HG03558 (cell line): Measurements from ENCODE around the gene PPM1N.

ENCODE experiments used
- ATAC-seq: cut with Tn5 transposase; IDR thresholded peaks from one replicate; pipeline ENCODE4 v1.9.1; 2021; ENCODE audit warnings: moderate number of reproducible peaks; ENCODE audit not compliant: unreplicated experiment; ENCODE audit errors: extremely low read depth

The PPM1N gene

DNA sequence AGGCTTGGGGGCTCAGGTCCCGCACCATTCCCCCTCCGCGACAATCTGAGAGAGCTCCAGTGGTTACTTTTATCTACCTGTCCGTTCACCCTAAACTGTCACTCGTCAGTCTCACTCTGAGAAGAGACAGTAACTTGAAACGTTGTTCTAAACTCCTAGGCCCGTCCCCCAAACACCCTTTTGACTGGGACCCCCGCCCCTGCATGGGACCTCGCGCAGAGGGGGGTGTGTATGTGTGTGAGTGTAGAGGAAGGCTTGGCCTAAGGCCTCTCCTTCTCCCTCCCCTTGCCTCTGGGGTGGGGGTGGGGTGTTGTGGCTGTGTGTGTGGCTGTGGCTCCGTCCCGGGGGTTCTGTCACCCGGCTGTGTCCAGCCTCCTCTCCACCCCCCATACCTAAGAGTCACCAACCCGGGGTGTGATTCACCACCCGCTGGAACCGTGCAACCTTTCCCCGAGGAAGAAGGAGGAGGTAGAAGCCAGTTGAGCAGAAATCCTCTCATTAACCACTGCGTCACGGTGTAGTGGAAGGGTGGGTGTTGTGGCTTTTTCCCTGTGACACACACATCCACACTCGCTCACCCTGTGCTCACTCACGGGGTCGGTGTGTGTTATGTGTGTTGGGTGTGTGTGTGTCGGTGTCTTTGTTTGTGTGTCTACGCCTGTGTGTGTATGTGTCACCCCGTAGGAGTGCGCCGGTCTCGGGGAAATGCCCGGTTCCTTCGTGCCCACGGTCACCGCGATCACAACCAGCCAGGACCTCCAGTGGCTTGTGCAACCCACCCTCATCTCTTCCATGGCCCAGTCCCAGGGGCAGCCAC, 28.1 kb upstream of the PPM1N start:
- ATAC-seq: no peak

DNA sequence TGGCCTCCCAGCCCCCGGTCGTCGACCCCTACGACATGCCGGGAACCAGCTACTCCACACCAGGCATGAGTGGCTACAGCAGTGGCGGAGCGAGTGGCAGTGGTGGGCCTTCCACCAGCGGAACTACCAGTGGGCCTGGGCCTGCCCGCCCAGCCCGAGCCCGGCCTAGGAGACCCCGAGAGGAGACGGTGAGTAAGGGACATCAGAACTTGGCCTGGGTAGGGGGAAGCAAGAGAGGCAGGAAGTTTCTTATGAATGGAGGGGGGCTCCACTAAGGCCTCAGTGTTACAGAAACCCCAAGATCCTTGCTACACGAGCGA, 27.5 kb upstream of the PPM1N start:
- no peak for ATAC-seq

DNA sequence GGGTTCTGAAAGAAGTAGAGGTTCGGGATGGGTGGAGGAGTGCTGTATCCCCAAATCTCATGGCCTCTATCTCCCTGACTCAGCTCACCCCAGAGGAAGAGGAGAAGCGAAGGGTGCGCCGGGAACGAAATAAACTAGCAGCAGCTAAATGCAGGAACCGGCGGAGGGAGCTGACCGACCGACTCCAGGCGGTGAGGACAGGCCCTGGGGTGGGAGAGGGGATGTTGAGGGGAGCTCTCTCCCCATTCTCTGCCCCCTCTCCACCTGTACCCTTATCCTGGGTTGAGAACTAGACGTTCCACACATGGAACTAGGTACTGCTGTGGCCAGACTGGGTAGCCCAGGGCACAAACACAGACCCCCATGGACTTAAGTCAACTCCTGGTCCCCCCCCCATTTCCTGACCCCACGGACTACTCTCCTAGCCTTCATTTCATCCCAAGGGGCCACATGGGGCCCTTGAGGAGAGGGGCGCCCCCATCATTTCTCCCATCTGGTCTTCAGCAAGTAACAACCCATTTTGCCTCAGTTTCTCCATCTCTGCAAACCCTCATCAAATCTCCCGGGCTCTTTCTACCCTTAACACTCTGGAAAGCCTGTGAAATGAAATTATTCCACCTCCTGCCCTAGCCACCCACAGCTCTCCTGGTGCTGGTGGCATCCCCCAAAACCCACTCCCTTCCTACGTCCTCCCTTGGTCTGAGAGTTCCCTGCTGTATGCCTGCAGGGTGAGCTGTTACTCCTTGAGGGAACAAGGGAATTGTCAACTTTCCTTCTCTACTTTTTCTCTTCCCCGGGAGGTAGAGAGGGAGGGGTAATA, 26.9 kb upstream of the PPM1N start:
- ATAC-seq: no peak

DNA sequence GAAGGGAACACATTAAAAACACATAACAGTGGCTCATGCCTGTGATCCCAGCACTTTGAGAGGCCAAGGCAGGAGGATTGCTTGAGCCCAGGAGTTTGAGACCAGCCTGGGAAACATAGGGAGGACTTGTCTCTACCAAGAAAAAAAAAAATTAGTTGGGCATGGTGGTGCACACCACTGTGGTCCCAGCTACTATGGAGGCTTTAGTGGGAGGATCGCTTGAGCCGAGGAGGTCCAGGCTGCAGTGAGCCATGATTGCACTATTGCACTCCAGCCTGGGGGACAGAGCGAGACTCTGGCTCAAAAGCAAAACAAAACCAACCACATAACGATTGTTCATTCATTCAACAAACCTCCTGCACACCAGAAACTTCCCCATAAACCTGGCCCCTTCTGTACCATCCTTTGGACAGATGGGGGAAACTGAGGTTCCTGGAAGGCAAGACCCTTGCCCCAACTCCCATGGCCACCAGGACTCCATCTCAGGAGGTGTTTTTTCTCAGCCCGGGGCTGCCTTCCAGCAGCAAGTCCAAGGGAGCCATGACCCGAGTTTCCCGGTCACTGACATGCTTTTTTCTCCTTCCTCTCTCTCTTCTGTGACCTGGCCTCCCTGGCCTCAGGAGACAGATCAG, 26.2 kb upstream of the PPM1N start:
- ATAC-seq: no peak

DNA sequence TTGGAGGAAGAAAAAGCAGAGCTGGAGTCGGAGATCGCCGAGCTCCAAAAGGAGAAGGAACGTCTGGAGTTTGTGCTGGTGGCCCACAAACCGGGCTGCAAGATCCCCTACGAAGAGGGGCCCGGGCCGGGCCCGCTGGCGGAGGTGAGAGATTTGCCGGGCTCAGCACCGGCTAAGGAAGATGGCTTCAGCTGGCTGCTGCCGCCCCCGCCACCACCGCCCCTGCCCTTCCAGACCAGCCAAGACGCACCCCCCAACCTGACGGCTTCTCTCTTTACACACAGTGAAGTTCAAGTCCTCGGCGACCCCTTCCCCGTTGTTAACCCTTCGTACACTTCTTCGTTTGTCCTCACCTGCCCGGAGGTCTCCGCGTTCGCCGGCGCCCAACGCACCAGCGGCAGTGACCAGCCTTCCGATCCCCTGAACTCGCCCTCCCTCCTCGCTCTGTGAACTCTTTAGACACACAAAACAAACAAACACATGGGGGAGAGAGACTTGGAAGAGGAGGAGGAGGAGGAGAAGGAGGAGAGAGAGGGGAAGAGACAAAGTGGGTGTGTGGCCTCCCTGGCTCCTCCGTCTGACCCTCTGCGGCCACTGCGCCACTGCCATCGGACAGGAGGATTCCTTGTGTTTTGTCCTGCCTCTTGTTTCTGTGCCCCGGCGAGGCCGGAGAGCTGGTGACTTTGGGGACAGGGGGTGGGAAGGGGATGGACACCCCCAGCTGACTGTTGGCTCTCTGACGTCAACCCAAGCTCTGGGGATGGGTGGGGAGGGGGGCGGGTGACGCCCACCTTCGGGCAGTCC, 25.5 kb upstream of the PPM1N start:
- no peak for ATAC-seq

DNA sequence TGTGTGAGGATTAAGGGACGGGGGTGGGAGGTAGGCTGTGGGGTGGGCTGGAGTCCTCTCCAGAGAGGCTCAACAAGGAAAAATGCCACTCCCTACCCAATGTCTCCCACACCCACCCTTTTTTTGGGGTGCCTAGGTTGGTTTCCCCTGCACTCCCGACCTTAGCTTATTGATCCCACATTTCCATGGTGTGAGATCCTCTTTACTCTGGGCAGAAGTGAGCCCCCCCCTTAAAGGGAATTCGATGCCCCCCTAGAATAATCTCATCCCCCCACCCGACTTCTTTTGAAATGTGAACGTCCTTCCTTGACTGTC, 24.9 kb upstream of the PPM1N start:
- ATAC-seq: no peak

DNA sequence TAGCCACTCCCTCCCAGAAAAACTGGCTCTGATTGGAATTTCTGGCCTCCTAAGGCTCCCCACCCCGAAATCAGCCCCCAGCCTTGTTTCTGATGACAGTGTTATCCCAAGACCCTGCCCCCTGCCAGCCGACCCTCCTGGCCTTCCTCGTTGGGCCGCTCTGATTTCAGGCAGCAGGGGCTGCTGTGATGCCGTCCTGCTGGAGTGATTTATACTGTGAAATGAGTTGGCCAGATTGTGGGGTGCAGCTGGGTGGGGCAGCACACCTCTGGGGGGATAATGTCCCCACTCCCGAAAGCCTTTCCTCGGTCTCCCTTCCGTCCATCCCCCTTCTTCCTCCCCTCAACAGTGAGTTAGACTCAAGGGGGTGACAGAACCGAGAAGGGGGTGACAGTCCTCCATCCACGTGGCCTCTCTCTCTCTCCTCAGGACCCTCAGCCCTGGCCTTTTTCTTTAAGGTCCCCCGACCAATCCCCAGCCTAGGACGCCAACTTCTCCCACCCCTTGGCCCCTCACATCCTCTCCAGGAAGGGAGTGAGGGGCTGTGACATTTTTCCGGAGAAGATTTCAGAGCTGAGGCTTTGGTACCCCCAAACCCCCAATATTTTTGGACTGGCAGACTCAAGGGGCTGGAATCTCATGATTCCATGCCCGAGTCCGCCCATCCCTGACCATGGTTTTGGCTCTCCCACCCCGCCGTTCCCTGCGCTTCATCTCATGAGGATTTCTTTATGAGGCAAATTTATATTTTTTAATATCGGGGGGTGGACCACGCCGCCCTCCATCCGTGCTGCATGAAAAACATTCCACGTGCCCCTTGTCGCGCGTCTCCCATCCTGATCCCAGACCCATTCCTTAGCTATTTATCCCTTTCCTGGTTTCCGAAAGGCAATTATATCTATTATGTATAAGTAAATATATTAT, 24.3 kb upstream of the PPM1N start:
- ATAC-seq: no peak

DNA sequence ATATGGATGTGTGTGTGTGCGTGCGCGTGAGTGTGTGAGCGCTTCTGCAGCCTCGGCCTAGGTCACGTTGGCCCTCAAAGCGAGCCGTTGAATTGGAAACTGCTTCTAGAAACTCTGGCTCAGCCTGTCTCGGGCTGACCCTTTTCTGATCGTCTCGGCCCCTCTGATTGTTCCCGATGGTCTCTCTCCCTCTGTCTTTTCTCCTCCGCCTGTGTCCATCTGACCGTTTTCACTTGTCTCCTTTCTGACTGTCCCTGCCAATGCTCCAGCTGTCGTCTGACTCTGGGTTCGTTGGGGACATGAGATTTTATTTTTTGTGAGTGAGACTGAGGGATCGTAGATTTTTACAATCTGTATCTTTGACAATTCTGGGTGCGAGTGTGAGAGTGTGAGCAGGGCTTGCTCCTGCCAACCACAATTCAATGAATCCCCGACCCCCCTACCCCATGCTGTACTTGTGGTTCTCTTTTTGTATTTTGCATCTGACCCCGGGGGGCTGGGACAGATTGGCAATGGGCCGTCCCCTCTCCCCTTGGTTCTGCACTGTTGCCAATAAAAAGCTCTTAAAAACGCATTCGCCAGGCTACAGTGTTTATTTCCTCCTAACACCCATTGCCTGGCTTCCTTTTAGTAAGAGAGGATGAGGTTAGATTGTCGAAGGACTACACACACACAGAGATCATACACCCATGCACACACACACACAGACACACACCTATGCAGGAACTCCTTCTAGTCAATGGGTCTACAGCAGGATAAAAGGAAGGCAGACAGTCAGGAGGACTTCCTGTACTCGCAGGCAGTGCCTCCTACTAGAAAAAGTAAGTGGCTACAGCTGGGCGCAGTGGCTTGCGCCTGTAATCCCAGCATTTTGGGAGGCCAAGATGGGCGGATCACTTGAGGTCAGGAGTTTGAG, 23.4 kb upstream of the PPM1N start:
- no peak for ATAC-seq

DNA sequence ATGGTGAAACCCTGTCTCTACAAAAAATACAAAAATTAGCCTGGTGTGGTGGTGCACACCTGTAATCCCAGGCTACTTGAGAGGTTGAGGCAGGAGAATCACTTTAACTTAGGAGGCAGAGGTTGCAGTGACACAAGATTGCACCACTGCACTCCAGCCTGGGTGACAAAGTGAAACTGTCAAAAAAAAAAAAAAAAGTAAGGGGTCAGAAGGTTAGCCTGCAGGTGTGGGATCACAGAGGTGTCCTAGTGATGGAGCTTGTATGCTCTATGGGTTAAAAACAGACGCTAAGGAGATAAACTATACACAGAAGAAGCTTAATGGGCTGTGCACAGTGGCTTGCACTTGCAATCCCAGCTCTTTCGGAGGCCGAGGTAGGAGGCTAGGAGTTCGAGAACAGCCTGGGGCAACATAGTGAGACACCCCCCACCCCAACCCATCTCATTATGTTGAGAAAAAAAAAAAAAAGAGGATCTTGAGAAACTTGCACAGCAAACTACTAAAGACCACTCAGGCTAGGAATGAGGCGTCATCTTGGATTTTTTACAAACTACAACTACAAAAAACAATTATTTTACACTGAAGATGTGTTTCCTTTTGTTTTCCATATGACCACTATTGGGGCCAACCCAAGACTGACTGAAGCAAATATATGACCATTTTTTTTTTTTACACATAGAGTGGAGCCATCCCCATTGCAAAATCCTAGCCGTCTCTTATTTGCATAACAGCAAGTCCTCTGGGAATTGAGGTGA, 22.5 kb upstream of the PPM1N start:
- ATAC-seq: no peak

DNA sequence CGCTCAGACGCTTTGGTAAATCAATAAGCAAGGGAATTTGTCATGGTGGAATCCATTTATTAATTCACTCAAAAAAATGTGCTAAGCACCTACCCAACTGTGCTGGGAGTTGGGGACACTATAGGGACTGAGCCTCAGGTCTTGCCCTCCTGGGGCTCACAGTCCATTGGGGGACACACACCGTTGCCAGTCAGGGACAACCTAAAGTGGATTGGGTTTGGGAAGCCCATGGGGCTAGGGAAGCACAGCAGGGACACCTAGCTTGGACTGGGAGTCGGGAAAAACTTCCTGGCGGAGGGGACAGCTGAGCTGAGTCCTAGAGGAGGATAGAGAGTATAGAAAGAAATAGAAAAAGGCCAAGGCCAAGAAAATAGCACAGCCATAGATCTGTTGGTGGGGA, 21.9 kb upstream of the PPM1N start:
- no peak for ATAC-seq

DNA sequence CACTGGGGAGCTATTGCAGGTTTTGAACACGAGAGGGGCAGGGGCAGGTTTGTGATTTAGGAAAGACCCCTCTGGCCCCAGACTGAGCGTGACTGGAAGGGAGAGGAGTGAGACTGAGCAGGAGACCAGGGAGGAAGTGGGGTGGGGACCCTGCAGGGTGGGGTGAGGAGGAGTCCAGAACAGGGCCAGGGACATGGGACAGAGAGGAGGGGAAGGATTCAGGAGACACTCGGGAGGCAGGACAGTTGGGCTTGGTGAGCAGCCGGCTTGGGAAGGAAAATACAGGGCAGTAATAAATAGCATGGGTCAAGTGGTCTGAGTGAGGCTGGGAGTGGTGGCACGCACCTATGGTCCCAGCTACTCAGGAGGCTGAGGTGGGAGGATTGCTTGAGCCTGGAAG, 21.1 kb upstream of the PPM1N start:
- no peak for ATAC-seq

DNA sequence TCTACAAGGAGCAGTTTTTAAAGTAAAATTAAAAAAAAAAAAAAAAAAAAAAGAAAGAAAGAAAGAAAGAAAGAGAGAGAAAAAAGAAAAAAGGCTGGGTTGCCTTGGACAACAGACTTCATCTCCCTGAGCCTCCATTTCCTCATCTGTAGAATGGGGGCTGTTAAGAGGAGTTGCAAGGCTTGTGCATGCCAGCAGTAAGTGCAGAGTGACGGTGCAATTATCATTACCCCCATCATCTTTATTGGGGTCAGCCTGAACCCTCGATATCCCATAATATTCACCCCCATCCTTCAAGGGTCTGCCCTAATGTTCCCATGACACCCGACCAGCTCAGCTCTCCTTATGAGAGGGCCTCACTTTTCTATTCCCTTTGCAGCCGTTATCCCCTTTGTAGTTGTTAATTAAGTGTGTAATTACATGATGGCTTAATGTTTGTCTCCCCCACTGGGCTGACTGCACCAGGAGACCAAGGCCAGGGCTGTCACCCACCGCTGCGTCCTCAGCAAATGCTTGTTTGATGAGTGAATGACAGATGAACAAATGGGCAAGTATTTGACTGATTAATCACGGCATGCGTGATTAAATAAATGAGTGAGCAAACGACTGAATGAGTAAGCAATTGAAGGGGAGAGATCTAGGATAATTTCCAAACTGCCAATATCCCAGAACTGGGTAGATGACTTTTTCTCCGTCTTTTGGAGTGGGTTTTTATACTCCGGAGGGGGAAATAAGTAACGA, 20.4 kb upstream of the PPM1N start:
- no peak for ATAC-seq

DNA sequence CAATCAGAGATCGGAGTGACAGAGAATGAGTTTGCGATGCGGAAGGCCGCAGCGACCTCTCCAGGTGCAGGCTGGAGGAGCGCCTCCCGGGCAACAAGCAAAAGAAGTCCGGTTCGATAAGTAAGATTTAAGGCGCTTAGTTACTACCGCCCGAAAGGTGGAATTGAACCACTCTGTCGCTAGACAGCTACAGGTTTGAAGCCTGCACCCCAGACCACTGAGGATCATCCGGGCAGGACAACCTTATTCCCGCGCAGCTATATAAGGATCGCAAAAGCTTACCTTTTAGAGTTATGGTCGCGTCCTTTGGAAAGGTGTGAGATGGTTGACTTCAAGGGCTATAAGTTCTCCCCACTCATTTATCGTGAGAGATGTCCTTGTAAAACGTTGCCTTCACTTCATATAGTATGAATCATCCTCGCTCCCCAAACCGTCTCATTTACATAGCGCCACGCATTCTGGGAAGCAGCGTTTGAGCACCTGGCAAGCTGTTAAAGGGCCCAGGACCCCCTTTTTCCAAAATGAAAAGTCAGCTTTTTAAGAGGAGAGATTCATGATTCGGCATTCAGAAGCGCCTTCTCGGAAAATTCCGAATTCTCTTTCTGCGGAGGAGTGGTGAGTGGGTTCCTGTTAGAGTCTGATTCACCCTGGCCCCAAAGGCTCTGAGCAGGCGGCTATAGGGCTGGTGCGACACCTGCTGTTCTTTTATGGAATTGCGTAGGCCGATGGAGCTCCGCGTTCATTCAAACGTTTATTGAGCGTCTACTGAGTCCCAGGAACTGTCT, 19.6 kb upstream of the PPM1N start:
- ATAC-seq: peak; percentile 37

DNA sequence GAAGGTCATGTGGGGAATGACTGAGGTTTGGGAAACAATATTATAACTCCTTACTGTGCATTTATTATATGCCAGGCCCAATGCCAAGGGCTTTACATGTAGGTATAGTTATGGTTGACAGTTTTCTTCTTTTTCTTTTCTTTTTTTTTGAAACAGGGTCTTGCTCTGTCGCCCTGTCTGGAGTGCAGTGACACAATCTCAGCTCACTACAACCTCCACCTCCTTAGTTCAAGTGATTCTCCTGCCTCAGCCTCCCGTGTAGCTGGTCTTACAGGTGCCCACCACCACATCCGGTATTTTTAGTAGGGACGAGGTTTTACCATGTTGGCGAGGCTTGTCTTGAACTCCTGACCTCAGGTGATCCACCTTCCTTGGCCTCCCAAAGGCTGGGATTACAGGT, 15.2 kb upstream of the PPM1N start:
- ATAC-seq: no peak

DNA sequence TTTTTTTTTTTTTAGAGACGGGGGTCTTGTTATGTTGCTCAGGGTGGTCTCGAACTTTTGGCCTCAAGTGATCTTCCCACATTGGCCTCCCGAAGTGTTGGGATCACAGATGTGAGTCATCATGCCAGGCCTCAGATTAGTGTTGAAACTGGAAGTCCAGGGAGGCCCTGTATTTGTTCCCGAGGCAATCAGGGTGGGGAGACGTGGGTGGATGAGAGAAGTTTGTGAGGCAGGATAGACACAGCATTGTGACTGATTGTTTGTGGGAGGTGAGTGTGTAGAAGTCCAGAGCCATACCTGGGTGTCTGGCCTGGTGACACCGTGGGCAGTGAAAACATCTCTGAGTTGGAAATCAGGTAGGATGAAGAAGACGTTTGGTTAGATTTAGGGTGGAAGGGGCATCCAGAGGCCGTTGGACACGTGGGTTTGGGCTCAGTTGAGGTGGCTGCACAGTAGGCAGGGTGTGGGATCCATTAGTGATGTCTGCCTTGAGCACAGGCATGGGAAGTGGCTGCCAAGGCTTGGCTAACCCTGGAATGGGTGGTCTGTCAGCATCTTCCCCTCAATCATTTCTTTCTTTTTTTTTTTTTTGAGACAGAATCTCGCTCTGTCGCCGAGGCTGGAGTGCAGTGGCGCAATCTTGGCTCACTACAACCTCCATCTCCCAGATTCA, 13.8 kb upstream of the PPM1N start:
- no peak for ATAC-seq
